ENCODE measurements around the gene A1CF.
"Not testable (repeated sequence)": the region's sequence is repeated elsewhere in the genome, so short reads cannot be mapped to it uniquely, and the experiment has no call there.

Gene A1CF, protein sequence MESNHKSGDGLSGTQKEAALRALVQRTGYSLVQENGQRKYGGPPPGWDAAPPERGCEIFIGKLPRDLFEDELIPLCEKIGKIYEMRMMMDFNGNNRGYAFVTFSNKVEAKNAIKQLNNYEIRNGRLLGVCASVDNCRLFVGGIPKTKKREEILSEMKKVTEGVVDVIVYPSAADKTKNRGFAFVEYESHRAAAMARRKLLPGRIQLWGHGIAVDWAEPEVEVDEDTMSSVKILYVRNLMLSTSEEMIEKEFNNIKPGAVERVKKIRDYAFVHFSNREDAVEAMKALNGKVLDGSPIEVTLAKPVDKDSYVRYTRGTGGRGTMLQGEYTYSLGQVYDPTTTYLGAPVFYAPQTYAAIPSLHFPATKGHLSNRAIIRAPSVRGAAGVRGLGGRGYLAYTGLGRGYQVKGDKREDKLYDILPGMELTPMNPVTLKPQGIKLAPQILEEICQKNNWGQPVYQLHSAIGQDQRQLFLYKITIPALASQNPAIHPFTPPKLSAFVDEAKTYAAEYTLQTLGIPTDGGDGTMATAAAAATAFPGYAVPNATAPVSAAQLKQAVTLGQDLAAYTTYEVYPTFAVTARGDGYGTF

DNA sequence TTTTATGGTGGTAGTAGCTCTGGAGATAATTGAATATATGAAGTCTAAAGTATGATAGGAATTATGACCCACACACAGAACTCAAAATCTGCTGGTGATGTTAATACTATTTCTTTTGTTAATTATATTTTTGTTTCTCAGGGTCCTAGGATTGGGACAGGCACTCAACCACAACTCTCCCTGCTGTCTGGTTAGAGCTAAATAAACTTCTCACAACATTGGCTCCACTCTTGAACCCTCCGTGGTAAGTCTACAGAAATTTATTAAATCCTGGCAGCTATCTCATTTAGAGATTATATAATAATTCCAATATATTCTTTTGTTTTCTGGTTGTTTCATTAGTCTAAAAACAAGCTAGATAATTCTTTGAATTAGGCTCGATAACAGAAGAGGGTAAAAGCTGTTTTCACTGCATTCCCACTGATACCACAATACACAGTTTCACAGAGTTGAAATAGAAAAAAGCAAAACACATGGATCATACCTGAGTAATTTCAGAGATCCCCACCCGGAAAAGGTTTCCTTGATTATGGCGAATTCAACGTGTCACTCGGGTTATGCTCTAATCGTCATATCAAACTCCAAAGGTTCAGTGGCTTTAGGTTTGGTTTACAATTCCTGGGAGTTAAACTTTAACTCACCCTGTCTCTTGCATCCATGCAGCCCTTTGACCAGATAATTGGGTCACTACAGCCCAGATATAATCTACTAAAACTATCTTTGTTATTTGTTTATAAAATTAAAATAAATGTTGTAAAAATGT, at the start of gene A1CF:
Gene A1CF, minus strand, starts transcription at position 531 of the 763 bp plus-strand sequence. CDS start 25,687 bp downstream, outside the sequence.
- no peak within 1 kb of the TSS for H3K4me3 ChIP-seq
- no peaks in the 10 kb centered on the region for H3K9me3 ChIP-seq
- DNase-seq (ENCODE audit: low spot score in 2 of 2), result no peak
- H3K27me3 ChIP-seq (ENCODE audit: low read depth), result peaks cover 7% of the 10 kb centered on the region
- in situ Hi-C loops (cut with MboI; ENCODE audit: low sequenced_read_pairs), result no loop called here
- no peaks in the 10 kb centered on the region for H3K4me1 ChIP-seq
- H3K36me3 ChIP-seq (replicated peaks), result no peaks in the 10 kb centered on the region

DNA sequence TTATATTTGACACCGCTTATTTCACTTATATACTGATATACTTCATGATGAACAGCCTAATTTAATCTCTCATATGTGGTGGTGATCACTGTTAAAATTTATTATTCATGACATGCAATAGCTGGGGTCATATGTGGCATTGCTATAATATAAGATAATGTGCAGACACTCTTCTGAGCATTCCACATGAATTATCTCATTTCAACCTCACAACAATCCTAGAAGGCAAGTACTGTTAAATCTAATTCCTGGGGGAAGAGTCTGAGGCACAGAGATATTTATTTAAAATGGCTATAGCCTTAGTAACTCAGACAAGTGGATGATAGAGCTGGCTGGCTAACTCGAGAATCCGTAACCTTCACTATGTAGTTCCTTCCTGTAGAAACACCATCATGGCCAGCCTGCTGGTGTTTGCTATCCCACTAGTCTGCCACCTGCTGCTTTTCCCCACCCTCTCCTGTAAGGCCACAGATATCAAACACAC, 46.6 kb upstream of the A1CF start:
- H3K27me3 ChIP-seq (ENCODE audit: low read depth), result peaks cover 5% of the 10 kb centered on the region
- no peaks in the 10 kb centered on the region for H3K4me1 ChIP-seq
- DNase-seq (ENCODE audit: low spot score in 2 of 2), result no peak
- H3K9me3 ChIP-seq, result no peaks in the 10 kb centered on the region
- in situ Hi-C loops (cut with MboI; ENCODE audit: low sequenced_read_pairs), result no loop called here
- no peak overlapping the region for H3K4me3 ChIP-seq
- no peaks in the 10 kb centered on the region for H3K36me3 ChIP-seq (replicated peaks)

DNA sequence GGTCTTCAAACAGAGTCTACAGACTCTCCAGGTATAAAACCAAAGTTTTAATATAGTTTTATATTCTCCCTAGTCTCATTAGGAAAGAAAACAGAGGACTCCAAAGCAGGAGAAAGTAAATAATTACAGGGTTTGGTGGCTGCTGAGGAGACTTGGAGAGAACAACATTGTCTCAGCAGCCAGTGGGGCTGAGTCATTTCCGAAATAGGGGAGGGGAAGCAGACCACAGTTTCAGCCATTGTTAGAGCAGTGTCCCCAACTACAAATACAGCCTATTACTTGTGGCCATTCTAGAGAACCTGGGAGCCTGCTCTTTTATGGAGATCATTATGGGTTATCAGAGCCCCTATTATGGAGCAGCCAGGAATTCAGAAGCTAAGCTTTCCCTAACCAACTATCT, 44.2 kb upstream of the A1CF start:
- in situ Hi-C loops (cut with MboI; ENCODE audit: low sequenced_read_pairs), result no loop called here
- Histone ChIP-seq H3K4me3 (no peak overlapping the region), H3K4me1 (no peaks in the 10 kb centered on the region), H3K36me3 (replicated peaks) (no peaks in the 10 kb centered on the region), H3K9me3 (no peaks in the 10 kb centered on the region), H3K27me3 (ENCODE audit: low read depth) (peaks cover 5% of the 10 kb centered on the region)
- no peak for DNase-seq (ENCODE audit: low spot score in 2 of 2)

DNA sequence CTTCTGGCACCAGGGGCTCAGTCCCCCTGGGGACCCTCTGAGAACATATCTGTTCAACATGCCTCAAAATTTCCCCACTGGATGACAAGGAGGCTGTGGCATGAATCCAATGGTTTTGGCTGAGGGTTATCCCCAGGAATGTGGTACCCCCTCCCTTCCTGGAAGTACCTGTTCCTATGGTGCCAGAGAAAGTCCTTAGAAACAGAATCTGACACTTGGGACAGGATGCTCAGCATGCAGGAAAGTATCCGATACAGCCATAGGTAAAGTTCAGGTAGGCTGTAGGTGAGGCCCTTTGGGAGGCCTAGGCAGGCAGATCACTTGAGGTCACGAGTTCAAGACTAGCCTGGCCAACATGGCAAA, 42.7 kb upstream of the A1CF start:
- peaks cover 5% of the 10 kb centered on the region for H3K27me3 ChIP-seq (ENCODE audit: low read depth)
- in situ Hi-C loops (cut with MboI; ENCODE audit: low sequenced_read_pairs), result no loop called here
- no peak for DNase-seq (ENCODE audit: low spot score in 2 of 2)
- H3K4me1 ChIP-seq, result no peaks in the 10 kb centered on the region
- no peaks in the 10 kb centered on the region for H3K9me3 ChIP-seq
- no peaks in the 10 kb centered on the region for H3K36me3 ChIP-seq (replicated peaks)
- no peak overlapping the region for H3K4me3 ChIP-seq

DNA sequence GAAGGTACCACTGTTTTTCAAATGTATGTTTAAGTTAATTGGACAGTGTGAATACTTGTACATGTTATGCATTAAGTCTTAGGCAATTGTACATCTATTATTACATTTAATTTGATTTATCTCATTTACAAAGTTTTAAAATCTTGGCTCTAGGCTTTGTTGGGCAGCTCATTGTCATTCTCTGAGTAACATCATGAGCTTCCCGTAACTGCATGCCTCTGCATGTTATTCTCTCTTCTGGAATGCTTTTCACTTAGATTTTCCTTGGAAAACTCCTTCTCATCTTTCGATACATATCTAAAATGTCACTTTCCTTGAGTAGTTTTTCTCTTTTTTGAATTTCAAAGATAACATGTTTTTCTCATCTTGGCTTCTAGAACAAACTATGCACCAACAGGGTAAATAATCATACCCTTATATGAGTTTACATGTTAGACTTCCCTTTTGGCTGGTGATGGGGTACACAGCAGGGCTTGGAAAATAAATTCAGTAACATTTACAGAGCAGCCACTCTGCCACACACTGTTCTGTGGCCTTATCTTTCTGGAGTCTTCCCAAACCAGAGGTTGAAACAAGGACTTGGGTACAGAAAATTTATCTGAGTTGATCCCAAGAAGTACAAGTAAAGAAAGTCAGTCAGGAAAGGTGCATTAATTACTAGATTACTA, 42.2 kb upstream of the A1CF start:
- DNase-seq (ENCODE audit: low spot score in 2 of 2), result no peak
- in situ Hi-C loops (cut with MboI; ENCODE audit: low sequenced_read_pairs), result no loop called here
- Histone ChIP-seq H3K27me3 (ENCODE audit: low read depth) (peaks cover 5% of the 10 kb centered on the region), H3K4me3 (no peak overlapping the region), H3K4me1 (no peaks in the 10 kb centered on the region), H3K36me3 (replicated peaks) (no peaks in the 10 kb centered on the region), H3K9me3 (no peaks in the 10 kb centered on the region)

DNA sequence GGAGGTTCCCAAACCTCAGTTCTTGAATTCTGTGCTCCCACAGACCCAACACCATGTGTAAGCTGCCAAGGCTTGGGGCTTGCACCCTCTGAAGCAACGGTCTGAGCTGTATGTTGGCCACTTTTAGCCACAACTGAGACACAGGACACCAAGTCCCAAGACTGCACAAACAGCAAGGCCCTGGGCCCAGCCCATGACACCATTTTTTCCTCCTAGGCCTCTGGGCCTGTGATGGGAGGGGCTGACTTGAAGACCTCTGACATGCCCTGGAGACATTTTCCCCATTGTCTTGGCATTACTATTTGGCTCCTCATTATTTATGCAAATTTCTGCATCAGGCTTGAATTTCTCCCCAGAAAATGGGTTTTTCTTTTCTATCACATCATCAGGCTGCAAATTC, 38.0 kb upstream of the A1CF start:
- H3K9me3 ChIP-seq; H3K27me3 ChIP-seq (ENCODE audit: low read depth); DNase-seq (ENCODE audit: low spot score in 2 of 2); in situ Hi-C loops (cut with MboI; ENCODE audit: low sequenced_read_pairs); H3K36me3 ChIP-seq (replicated peaks); H3K4me1 ChIP-seq; H3K4me3 ChIP-seq: not testable (repeated sequence)

DNA sequence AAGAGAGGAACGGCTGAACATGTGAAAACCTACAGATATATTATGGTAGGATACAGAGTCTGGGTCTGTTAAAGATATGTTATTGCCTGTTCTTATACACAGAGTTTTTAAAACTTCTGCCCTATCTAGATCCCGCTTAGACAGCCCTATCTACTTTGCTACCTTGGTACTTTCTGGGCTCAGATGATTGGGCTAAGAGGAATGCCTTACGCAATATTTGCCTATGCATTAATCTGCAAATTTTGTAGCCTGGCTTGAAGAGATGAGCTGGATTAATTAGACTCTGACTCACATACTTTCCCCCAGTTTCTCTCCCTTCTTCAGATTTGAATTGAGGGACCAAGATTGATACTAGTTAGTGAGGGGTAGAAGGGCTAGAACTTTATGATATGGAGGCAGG, 33.6 kb upstream of the A1CF start:
- Histone ChIP-seq H3K27me3 (ENCODE audit: low read depth) (no peaks in the 10 kb centered on the region), H3K4me1 (no peaks in the 10 kb centered on the region), H3K9me3 (no peaks in the 10 kb centered on the region), H3K36me3 (replicated peaks) (no peaks in the 10 kb centered on the region), H3K4me3 (no peak overlapping the region)
- no peak for DNase-seq (ENCODE audit: low spot score in 2 of 2)
- in situ Hi-C loops (cut with MboI; ENCODE audit: low sequenced_read_pairs), result no loop called here

DNA sequence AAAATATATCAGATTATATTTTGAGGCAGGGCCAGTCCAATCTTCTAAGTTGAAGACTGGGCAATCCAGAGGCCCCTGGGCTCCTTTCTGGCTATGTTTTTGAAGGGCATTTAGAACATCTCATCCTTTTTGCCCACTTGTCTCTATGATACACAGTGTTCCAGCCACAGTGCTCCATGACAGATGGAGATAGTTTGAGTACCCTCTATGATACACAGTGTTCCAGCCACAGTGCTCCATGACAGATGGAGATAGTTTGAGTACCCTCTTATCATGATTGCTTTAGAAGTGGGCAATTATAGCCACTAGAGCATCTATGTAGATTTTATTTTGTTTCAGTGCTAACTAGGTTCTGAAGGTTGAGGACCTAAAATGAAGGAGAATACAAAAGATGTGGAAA, 33.1 kb upstream of the A1CF start:
- no peak for DNase-seq (ENCODE audit: low spot score in 2 of 2)
- no peak overlapping the region for H3K4me3 ChIP-seq
- H3K36me3 ChIP-seq (replicated peaks), result no peaks in the 10 kb centered on the region
- H3K27me3 ChIP-seq (ENCODE audit: low read depth), result no peaks in the 10 kb centered on the region
- in situ Hi-C loops (cut with MboI; ENCODE audit: low sequenced_read_pairs), result no loop called here
- no peaks in the 10 kb centered on the region for H3K9me3 ChIP-seq
- H3K4me1 ChIP-seq, result no peaks in the 10 kb centered on the region

DNA sequence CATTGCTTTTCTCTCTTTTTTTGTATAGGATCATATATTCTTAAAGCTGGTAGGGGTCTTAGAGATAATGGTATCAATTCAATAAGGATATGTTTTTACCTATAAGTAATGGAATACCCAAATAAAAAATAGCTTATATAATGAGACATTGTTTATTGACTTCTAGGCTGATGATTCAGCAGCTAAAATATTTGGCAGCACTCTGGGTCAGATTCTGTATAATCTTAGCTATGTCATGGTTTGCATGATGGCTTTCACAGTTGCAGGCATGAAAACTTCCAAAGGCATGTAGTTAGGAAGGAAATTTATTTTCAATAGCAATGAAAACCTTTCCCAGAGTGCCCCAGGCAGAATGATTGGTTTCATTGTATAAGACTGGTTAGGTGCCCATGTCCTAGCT, 32.1 kb upstream of the A1CF start:
- in situ Hi-C loops (cut with MboI; ENCODE audit: low sequenced_read_pairs), result no loop called here
- H3K4me1 ChIP-seq, result no peaks in the 10 kb centered on the region
- no peaks in the 10 kb centered on the region for H3K36me3 ChIP-seq (replicated peaks)
- no peak for DNase-seq (ENCODE audit: low spot score in 2 of 2)
- H3K27me3 ChIP-seq (ENCODE audit: low read depth), result no peaks in the 10 kb centered on the region
- H3K9me3 ChIP-seq, result no peaks in the 10 kb centered on the region
- no peak overlapping the region for H3K4me3 ChIP-seq

DNA sequence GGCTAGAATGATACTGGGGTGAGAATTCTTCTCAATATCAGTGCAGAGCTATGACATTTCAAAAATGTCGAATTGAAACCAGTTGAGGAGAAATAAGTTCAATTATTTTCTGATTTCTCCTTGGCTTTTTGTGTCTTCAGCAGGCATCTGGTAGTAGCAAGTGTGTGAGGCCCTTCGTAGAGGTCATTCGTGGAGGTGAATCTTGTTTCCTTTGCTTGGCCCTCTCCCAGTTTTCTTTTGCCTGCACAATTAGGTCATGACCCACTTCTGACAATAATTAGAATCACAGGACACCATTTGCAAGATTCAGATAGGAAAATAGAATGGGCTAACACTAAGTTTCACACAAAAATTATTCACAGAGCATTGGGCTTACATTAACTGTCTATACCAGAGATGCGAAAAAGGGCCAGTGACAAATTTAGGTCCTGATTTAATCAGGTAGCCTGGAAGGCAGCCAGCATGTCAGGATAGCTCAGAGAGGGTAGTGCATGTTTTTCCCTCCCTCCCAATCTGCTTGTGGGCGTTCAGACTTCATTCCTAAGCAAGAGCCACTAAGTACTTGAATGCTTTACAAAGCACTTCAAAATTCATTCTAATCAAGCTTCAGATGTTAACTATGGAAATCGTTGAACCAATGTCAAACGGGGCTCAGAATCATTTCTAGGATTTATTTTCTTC, 24.0 kb upstream of the A1CF start:
- in situ Hi-C loops (cut with MboI; ENCODE audit: low sequenced_read_pairs), result no loop called here
- H3K4me1 ChIP-seq, result no peaks in the 10 kb centered on the region

DNA sequence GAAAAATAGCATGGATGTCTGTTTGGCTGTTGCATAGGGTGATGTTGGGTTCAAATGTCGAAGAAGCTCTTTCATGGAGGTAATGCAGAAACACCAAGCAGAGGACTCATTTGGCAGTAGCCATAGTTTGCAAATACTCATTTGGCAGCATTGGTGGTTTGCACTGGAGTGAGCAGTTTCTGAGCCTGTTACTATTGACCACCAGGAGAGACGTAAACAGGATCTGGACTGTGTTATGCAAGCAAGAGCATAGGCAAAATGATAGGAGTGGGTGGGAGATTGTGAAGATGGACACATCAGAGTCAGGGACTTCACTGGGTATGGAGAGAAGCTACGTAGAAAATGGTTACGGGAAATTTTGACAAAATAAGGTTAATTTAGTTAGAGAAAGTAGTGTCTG, 22.9 kb upstream of the A1CF start:
- Histone ChIP-seq H3K4me1 (no peaks in the 10 kb centered on the region), H3K36me3 (replicated peaks) (no peaks in the 10 kb centered on the region), H3K9me3 (no peaks in the 10 kb centered on the region), H3K4me3 (no peak overlapping the region), H3K27me3 (ENCODE audit: low read depth) (no peaks in the 10 kb centered on the region)
- DNase-seq (ENCODE audit: low spot score in 2 of 2), result no peak
- in situ Hi-C loops (cut with MboI; ENCODE audit: low sequenced_read_pairs), result no loop called here

More for the DNA sequence above, 24.0 kb upstream of the A1CF start:
- DNase-seq (ENCODE audit: low spot score in 2 of 2), result no peak
- Histone ChIP-seq H3K36me3 (replicated peaks) (no peaks in the 10 kb centered on the region), H3K9me3 (no peaks in the 10 kb centered on the region), H3K4me3 (no peak overlapping the region), H3K27me3 (ENCODE audit: low read depth) (no peaks in the 10 kb centered on the region)

DNA sequence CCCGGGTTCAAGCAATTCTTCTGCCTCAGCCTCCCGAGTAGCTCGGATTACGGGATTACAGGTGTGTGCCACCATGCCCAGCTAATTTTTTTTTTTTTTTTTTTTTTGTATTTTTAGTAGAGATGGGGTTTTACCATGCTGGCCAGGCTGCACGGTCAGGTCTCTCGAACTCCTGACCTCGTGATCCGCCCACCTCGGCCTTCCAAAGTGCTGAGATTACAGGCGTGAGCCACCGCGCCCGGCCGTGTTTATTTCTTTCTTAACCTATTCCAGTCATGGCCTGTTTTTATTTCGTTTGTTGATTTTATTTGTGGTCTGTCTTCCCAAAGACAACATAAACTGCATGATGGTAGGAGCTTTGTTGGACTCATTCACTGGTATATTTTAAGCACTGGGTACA, 20.4 kb upstream of the A1CF start:
- H3K36me3 ChIP-seq (replicated peaks); DNase-seq (ENCODE audit: low spot score in 2 of 2); H3K4me1 ChIP-seq; H3K9me3 ChIP-seq; H3K4me3 ChIP-seq; in situ Hi-C loops (cut with MboI; ENCODE audit: low sequenced_read_pairs); H3K27me3 ChIP-seq (ENCODE audit: low read depth): not testable (repeated sequence)

DNA sequence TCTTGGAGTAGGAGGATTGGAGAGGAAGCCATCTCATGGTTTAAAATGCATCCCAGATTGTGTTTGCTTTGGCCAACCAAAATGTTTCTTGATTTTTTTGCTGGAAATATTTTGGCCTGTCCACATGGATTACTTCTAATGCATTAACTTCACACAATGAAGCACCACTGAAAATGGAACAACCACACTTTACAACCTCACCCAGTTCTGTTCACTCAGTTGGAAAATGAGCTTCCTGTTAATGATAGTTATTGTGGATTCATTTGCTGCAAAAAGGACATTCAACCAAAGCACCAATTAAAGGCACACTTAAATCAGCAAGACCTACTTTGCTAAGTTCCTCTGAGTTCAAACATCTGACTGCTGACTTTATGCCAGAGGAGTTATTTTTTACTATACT, 11.3 kb upstream of the A1CF start:
- no peak for DNase-seq (ENCODE audit: low spot score in 2 of 2)
- H3K4me1 ChIP-seq, result no peaks in the 10 kb centered on the region
- peaks cover 14% of the 10 kb centered on the region for H3K27me3 ChIP-seq (ENCODE audit: low read depth)
- in situ Hi-C loops (cut with MboI; ENCODE audit: low sequenced_read_pairs), result no loop called here
- H3K4me3 ChIP-seq, result no peak overlapping the region
- no peaks in the 10 kb centered on the region for H3K9me3 ChIP-seq
- H3K36me3 ChIP-seq (replicated peaks), result no peaks in the 10 kb centered on the region
